ENCODE results near the gene MCAM. TPM values are rescaled to one million over a fixed set of nuclear protein-coding genes. Genes with fewer than 3 reads are reported as not detected.
A peak's percentile ranks its signal among the peaks of the same experiment; 100 is the strongest.

MCAM gene
- total and polyA plus RNA-seq, 10 of the 15 experiments (the other 5 are each of a cell fraction or from before 2014, with no cell fraction given): 3.1 to 19.7 (median 9.3) TPM

DNA sequence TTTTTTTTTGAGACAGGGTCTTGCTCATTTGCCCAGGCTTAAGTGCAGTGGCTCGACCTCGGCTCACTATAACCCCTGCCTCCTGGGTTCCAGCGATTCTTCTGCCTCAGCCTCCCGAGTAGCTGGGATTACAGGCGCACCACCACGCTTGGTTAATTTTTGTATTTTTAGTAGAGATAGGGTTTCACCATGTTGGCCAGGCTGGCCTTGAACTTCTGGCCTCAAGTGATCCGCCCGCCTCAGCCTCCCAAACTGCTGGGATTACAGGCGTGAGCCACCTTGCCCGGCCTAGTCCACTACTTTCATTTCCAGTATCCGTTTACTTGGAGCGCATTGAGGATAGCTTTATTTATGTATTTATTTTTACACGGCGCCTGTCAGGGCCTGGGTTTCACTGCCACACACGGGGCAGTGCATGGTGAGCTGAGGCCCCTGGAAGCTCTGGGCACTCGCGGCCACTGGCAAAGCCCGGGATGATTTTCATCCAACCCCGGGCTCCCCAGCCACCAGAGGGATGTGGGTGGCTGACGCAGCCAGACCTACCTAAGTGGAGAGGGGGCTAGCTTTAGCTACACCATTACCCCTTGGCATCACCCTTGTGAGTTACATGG is 6.1 kb upstream of the MCAM start:
- TF ChIP-seq EGR1 (IDR thresholded peaks at IDR 0.05; ENCODE audit: borderline replicate concordance in 1 of 2, low read depth in 2 of 2, low read length in 2 of 2) (0 out of 3 replicates have a peak, but pooled peaks of 1 of the 2 experiments have one; percentile 3), PAX5 (IDR thresholded peaks at IDR 0.05; ENCODE audit: borderline replicate concordance, low read depth, low read length) (no peak)
- RAD21 ChIA-PET (ENCODE audit: unreplicated experiment): interaction anchor here (1.0 to 4.5 kb wide), 12 partner anchors 9 to 531 kb away, joined by 3 to 26 read pairs (median 5); partner anchors contain the start of genes C2CD2L, CBL and HMBS
- FAIRE-seq (no peak), DNase-seq (ENCODE audit: low read depth, low spot score) (no peak), ATAC-seq (no peak)
- Histone ChIP-seq H3K27ac (ENCODE audit: control insufficient read depth, insufficient read depth) (no peak overlapping the region), H3K9ac (ENCODE audit: control insufficient read depth, insufficient read depth, low read length) (no peak overlapping the region), H3K4me2 (ENCODE audit: control insufficient read depth, insufficient read depth) (no peak overlapping the region; the same call in 1 of the 2 replicates), H4K20me1 (ENCODE audit: control insufficient read depth, insufficient read depth) (no peaks in the 10 kb centered on the region), H3K9me3 (replicated peaks; ENCODE audit: control insufficient read depth, insufficient read depth, low read length) (no peaks in the 10 kb centered on the region), H3K36me3 (ENCODE audit: control insufficient read depth in 2 of 2, insufficient read depth in 2 of 2, low read length in 1 of 2) (no peaks in the 10 kb centered on the region), H3K4me3 (no peak overlapping the region), H3K79me2 (ENCODE audit: control insufficient read depth, insufficient read depth, low read length) (no peaks in the 10 kb centered on the region), H2AFZ (ENCODE audit: control insufficient read depth, low read depth, low read length) (peak overlapping the region; percentile 19; the same call in 1 of the 2 replicates), H3K27me3 (replicated peaks in 1 of 2; ENCODE audit: control insufficient read depth in 2 of 2, insufficient read depth in 2 of 2, low read length in 1 of 2) (no peaks in the 10 kb centered on the region; a peak in 1 of 4 replicates), H3K4me1 (ENCODE audit: control insufficient read depth, insufficient read depth, low read length) (peaks cover 33% of the 10 kb centered on the region)
- SMC1A ChIA-PET (ENCODE audit: uncharacterized antibody, unreplicated experiment): interaction anchor here (0.6 to 3.0 kb wide), 11 partner anchors 8 to 299 kb away, joined by 3 to 23 read pairs (median 3); partner anchors contain the start of genes CBL and VPS11
- CTCF ChIA-PET: interaction anchor here (0.7 to 5.6 kb wide), 38 partner anchors 8 to 400 kb away, joined by 3 to 88 read pairs (median 8); partner anchors contain the start of genes C2CD2L, CBL, DPAGT1 and HMBS
- 78% methylated on average over 20 of the region's 20 CpGs for WGBS (ENCODE audit: insufficient coverage, insufficient replicate concordance, low lambda C conversion rate, missing lambda C conversion rate)
- intact Hi-C loops (cut with micrococcal nuclease; ENCODE audit: unreplicated experiment) (loop anchor here (2.0 to 5.0 kb wide), 6 partner anchors 116 to 396 kb away; partner anchors contain the start of genes ABCG4, BCL9L, CBL and NLRX1), in situ Hi-C loops (cut with MboI) (no loop called here)
- POLR2A ChIA-PET: interaction anchor here (0.7 to 3.0 kb wide), 9 partner anchors 11 to 266 kb away, joined by 3 to 20 read pairs (median 4); partner anchors contain the start of genes C2CD2L, CBL and RNF26
- BruUV-seq (replicated peaks): no TSS peak

DNA sequence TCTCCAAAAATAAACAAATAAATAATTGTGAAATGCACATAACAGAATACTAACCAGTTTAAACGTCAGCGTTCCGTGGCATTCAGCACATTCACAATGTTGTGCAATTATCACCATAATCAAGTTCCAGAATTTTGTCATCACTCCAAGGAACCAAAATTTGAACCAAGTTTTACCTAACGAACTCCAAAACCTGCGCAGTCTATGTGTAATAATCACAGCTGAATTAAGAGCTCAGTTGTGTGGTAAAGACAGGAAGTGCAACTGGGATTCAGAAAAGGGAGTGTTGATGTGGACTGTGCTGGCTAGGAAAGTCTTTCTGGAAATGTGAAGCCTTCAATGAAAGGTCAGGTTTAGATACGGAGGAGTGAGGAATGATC is 5.4 kb upstream of the MCAM start:
- intact Hi-C loops (cut with micrococcal nuclease; ENCODE audit: unreplicated experiment): loop anchor here (2.0 to 5.0 kb wide), 6 partner anchors 115 to 395 kb away; partner anchors contain the start of genes ABCG4, BCL9L, CBL and NLRX1
- H2AFZ ChIP-seq (ENCODE audit: control insufficient read depth, low read depth, low read length): peak overlapping the region; percentile 95; the same call in 1 of the 2 replicates
- no peaks in the 10 kb centered on the region for H3K79me2 ChIP-seq (ENCODE audit: control insufficient read depth, insufficient read depth, low read length)
- POLR2A ChIA-PET: interaction anchor here (1.7 to 3.0 kb wide), 3 partner anchors 16 to 216 kb away, joined by 4 to 20 read pairs (median 9); partner anchors contain the start of genes C2CD2L and CBL
- no peak for FAIRE-seq
- no peaks in the 10 kb centered on the region; a peak in 1 of 4 replicates for H3K27me3 ChIP-seq (replicated peaks in 1 of 2; ENCODE audit: control insufficient read depth in 2 of 2, insufficient read depth in 2 of 2, low read length in 1 of 2)
- CTCF ChIA-PET: interaction anchor here (0.6 to 5.6 kb wide), 24 partner anchors 11 to 237 kb away, joined by 3 to 88 read pairs (median 7); partner anchors contain the start of genes C2CD2L, CBL, DPAGT1 and HINFP
- H3K4me3 ChIP-seq: no peak overlapping the region; the same call in 1 of the 2 replicates
- H3K9me3 ChIP-seq (replicated peaks; ENCODE audit: control insufficient read depth, insufficient read depth, low read length): no peaks in the 10 kb centered on the region
- H4K20me1 ChIP-seq (ENCODE audit: control insufficient read depth, insufficient read depth): no peaks in the 10 kb centered on the region
- H3K4me2 ChIP-seq (ENCODE audit: control insufficient read depth, insufficient read depth): peak overlapping the region; percentile 86; the same call in 1 of the 2 replicates
- RAD21 ChIA-PET (ENCODE audit: unreplicated experiment): interaction anchor here (0.8 to 4.5 kb wide), 8 partner anchors 8 to 530 kb away, joined by 3 to 26 read pairs (median 8); partner anchors contain the start of genes C2CD2L and CBL
- 85% methylated on average over 6 of the region's 6 CpGs for WGBS (ENCODE audit: insufficient coverage, insufficient replicate concordance, low lambda C conversion rate, missing lambda C conversion rate)
- peak; percentile 21; the same call in 1 of the 2 replicates for TF ChIP-seq SPI1 (IDR thresholded peaks at IDR 0.05; ENCODE audit: borderline replicate concordance, insufficient read depth, low read depth, low read length)
- TF ChIP-seq, protein P1, sequence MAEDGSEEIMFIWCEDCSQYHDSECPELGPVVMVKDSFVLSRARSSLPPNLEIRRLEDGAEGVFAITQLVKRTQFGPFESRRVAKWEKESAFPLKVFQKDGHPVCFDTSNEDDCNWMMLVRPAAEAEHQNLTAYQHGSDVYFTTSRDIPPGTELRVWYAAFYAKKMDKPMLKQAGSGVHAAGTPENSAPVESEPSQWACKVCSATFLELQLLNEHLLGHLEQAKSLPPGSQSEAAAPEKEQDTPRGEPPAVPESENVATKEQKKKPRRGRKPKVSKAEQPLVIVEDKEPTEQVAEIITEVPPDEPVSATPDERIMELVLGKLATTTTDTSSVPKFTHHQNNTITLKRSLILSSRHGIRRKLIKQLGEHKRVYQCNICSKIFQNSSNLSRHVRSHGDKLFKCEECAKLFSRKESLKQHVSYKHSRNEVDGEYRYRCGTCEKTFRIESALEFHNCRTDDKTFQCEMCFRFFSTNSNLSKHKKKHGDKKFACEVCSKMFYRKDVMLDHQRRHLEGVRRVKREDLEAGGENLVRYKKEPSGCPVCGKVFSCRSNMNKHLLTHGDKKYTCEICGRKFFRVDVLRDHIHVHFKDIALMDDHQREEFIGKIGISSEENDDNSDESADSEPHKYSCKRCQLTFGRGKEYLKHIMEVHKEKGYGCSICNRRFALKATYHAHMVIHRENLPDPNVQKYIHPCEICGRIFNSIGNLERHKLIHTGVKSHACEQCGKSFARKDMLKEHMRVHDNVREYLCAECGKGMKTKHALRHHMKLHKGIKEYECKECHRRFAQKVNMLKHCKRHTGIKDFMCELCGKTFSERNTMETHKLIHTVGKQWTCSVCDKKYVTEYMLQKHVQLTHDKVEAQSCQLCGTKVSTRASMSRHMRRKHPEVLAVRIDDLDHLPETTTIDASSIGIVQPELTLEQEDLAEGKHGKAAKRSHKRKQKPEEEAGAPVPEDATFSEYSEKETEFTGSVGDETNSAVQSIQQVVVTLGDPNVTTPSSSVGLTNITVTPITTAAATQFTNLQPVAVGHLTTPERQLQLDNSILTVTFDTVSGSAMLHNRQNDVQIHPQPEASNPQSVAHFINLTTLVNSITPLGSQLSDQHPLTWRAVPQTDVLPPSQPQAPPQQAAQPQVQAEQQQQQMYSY (CRISPR knock-in tag; IDR thresholded peaks at IDR 0.05): no peak
- no peak for ATAC-seq
- no peak for DNase-seq (ENCODE audit: low read depth, low spot score)
- no peaks in the 10 kb centered on the region for H3K36me3 ChIP-seq (ENCODE audit: control insufficient read depth in 2 of 2, insufficient read depth in 2 of 2, low read length in 1 of 2)
- no TSS peak for BruUV-seq (replicated peaks)
- in situ Hi-C loops (cut with MboI): no loop called here
- SMC1A ChIA-PET (ENCODE audit: uncharacterized antibody, unreplicated experiment): interaction anchor here (0.6 to 3.0 kb wide), 7 partner anchors 14 to 230 kb away, joined by 3 to 23 read pairs (median 5); partner anchors contain the start of gene CBL
- peaks cover 36% of the 10 kb centered on the region for H3K4me1 ChIP-seq (ENCODE audit: control insufficient read depth, insufficient read depth, low read length)
- no peak overlapping the region for H3K27ac ChIP-seq (ENCODE audit: control insufficient read depth, insufficient read depth)
- no peak overlapping the region for H3K9ac ChIP-seq (ENCODE audit: control insufficient read depth, insufficient read depth, low read length)

Measured in GM12878 (cell line).